Testis (tissue), 2 donors: ENCODE measurements around the gene FHL2.

Experiments used
- POLR2A ChIP-seq: fragments of 450-650 bp; IDR thresholded peaks from one replicate; pipeline ENCODE4 v1.6.1; 2017; ENCODE audit warnings: antibody characterized with exemption, mild to moderate bottlenecking, moderate library complexity
- TF ChIP-seq, protein P1 (sequence below), 3 experiments: fragments of 450-650 bp in 2 of 3; fragments of 200-600 bp in 1 of 3; sonication (generic) in 1 of 3; IDR thresholded peaks; one replicate each; pipeline ENCODE4 v1.5.1; 2016 to 2019; ENCODE audit warnings: antibody characterized with exemption in 3 of 3, mild to moderate bottlenecking in 2 of 3, moderate library complexity in 1 of 3

- TF ChIP-seq, protein P1, sequence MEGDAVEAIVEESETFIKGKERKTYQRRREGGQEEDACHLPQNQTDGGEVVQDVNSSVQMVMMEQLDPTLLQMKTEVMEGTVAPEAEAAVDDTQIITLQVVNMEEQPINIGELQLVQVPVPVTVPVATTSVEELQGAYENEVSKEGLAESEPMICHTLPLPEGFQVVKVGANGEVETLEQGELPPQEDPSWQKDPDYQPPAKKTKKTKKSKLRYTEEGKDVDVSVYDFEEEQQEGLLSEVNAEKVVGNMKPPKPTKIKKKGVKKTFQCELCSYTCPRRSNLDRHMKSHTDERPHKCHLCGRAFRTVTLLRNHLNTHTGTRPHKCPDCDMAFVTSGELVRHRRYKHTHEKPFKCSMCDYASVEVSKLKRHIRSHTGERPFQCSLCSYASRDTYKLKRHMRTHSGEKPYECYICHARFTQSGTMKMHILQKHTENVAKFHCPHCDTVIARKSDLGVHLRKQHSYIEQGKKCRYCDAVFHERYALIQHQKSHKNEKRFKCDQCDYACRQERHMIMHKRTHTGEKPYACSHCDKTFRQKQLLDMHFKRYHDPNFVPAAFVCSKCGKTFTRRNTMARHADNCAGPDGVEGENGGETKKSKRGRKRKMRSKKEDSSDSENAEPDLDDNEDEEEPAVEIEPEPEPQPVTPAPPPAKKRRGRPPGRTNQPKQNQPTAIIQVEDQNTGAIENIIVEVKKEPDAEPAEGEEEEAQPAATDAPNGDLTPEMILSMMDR (IDR thresholded peaks at IDR 0.05), result no peak
- no peak for TF ChIP-seq POLR2A
Measured at GRCh38 chr2:105376789-105377240, 22.0 kb downstream of the FHL2 start.
